Measurements from ENCODE around the gene AP2S1.

- no peak for TF ChIP-seq EZH2phosphoT487 (IDR thresholded peaks at IDR 0.05; ENCODE audit: borderline replicate concordance, low read depth, low read length)
- no peak for TF ChIP-seq CTCF (conservative IDR thresholded peaks at IDR 0.05; ENCODE audit: low read length)
These were observed 48.5 kb downstream of the AP2S1 start for GRCh38 chr19:46802152-46802551.
